Forelimb muscle (tissue), 1 donor: ENCODE results near the gene COL27A1. TPM values are rescaled to one million over a fixed set of nuclear protein-coding genes. Genes with fewer than 3 reads are reported as not detected.

ENCODE experiments used
- DNase-seq: peaks from one replicate; pipeline ENCODE4 v3.0.0-alpha.2; 2013; ENCODE audit warnings: low read depth
- polyA plus RNA-seq: library from polyadenylated mRNA; unstranded; fragments of 120-200 nt; gene quantifications from one replicate; pipeline ENCODE4 v1.2.1, GENCODE V29; 2013; ENCODE audit not compliant: insufficient read length

The COL27A1 gene
- polyA plus RNA-seq, 1 donor: 35.4 TPM

- DNase-seq: no peak
These were observed 184.0 kb downstream of the COL27A1 start for GRCh38 chr9:114339130-114339908.

GRCh38 chr9:114341152-114341830 lies 186.0 kb downstream of the COL27A1 start:
- DNase-seq: no peak

- DNase-seq: no peak
These were observed 186.7 kb downstream of the COL27A1 start for GRCh38 chr9:114341991-114342390.

GRCh38 chr9:114342755-114343440 lies 187.6 kb downstream of the COL27A1 start:
- DNase-seq: no peak

GRCh38 chr9:114343471-114344187 lies 188.3 kb downstream of the COL27A1 start:
- no peak for DNase-seq

- DNase-seq: no peak
These were observed 188.8 kb downstream of the COL27A1 start for GRCh38 chr9:114344188-114344566.

GRCh38 chr9:114344692-114345091 lies 189.4 kb downstream of the COL27A1 start:
- DNase-seq: no peak

GRCh38 chr9:114345493-114346065 lies 190.2 kb downstream of the COL27A1 start:
- DNase-seq: no peak

GRCh38 chr9:114346146-114346545 lies 190.8 kb downstream of the COL27A1 start:
- no peak for DNase-seq

- DNase-seq: no peak
These were observed 192.3 kb downstream of the COL27A1 start for GRCh38 chr9:114347675-114348074.

- no peak for DNase-seq
These were observed 193.0 kb downstream of the COL27A1 start for GRCh38 chr9:114348261-114348905.

- no peak for DNase-seq
These were observed 193.7 kb downstream of the COL27A1 start for GRCh38 chr9:114348906-114349482.

- DNase-seq: no peak
These were observed 194.6 kb downstream of the COL27A1 start for GRCh38 chr9:114349713-114350480.

GRCh38 chr9:114350636-114351401 lies 195.5 kb downstream of the COL27A1 start:
- DNase-seq: no peak

- DNase-seq: no peak
These were observed 196.6 kb downstream of the COL27A1 start for GRCh38 chr9:114351932-114352331.

GRCh38 chr9:114355821-114356220 lies 200.5 kb downstream of the COL27A1 start:
- DNase-seq: no peak

GRCh38 chr9:114356792-114357191 lies 201.5 kb downstream of the COL27A1 start:
- no peak for DNase-seq

GRCh38 chr9:114357360-114357759 lies 202.0 kb downstream of the COL27A1 start:
- no peak for DNase-seq

- DNase-seq: no peak
These were observed 202.6 kb downstream of the COL27A1 start for GRCh38 chr9:114357911-114358328.
